Measurements from ENCODE around the gene STAB1. TPM values are rescaled to one million over a fixed set of nuclear protein-coding genes. Genes with fewer than 3 reads are reported as not detected.

The STAB1 gene
- total and polyA plus RNA-seq, 8 donors: 8.2 to 140 (median 50.5) TPM

- Histone ChIP-seq H3K36me3 (no peaks in the 10 kb centered on the region), H3K9me3 (no peaks in the 10 kb centered on the region), H3K4me1 (peaks cover 1 to 14% (median 8%) of the 10 kb centered on the region in 3 donors), H3K27me3 (no peaks in the 10 kb centered on the region), H3K4me3 (peak within 1 kb of the TSS; percentile 19 to 57 (median 43)), H3K27ac (peak within 1 kb of the TSS in 2 of 4 donors; percentile 22 to 39)
- DNase-seq: peak; percentile 39 to 85 (median 64)
- intact Hi-C loops (cut with DNase I): no loop called here
- FAIRE-seq: no peak
- TF ChIP-seq, protein P1, sequence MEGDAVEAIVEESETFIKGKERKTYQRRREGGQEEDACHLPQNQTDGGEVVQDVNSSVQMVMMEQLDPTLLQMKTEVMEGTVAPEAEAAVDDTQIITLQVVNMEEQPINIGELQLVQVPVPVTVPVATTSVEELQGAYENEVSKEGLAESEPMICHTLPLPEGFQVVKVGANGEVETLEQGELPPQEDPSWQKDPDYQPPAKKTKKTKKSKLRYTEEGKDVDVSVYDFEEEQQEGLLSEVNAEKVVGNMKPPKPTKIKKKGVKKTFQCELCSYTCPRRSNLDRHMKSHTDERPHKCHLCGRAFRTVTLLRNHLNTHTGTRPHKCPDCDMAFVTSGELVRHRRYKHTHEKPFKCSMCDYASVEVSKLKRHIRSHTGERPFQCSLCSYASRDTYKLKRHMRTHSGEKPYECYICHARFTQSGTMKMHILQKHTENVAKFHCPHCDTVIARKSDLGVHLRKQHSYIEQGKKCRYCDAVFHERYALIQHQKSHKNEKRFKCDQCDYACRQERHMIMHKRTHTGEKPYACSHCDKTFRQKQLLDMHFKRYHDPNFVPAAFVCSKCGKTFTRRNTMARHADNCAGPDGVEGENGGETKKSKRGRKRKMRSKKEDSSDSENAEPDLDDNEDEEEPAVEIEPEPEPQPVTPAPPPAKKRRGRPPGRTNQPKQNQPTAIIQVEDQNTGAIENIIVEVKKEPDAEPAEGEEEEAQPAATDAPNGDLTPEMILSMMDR (IDR thresholded peaks at IDR 0.05): no peak
- ATAC-seq: peak; percentile 9 to 47 (median 40)
- WGBS, 2 donors: 3 to 7% methylated on average over 14 to 91 of the region's 91 CpGs
These were observed 38.6 kb downstream of the STAB1 start, which contains the start of gene NT5DC2 for GRCh38 chr3:52533623-52534280. TSS of gene NT5DC2 (minus strand) at chr3:52533857. CDS start at chr3:52533737, 120 bp downstream.

DNA sequence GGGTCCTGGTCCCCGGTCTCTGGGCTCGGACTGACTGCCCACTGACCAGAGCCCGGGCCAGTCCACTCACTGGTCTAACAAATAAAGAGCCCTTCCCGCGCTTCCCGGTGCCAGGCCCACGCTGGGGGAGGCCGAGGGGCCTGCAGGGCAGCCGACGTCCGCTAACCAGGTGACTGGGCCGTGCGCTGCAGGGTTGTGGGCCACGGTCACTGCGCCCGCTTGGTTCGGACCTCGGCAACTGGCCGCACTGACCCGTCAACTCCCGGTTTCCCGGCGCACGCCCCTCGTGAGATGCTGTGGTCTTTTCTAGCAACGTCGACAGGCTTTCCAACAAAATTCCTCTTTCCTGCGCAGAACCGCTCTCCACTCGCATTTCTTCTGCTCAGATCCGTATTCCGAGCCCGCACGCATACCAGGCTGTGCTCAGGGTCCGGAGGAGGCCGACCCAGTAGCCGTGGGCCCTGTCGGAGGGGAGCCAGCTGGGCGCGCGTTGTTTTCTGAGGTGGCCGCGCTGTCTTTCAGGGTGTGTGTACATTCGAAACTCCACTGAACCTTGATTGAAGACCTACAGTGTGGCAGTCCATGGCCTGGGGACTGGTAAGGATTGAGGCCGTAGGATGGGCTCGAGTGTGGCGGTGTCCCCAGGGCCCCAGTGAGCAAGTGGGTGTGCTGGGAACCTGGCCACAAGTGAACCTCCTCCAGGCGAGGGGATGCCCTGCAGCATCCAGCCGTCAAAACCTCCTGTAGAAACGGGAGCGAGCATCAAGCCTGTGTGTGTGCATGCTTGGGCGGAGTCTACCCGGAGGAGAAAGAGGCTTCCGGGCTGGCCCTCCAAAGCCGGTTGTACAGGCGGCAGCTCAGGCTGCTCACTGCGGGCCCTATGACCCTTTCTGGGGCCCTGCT is 39.4 kb downstream of the STAB1 start:
- FAIRE-seq: no peak
- Histone ChIP-seq H3K4me3 (peak overlapping the region; percentile 19 to 57 (median 41)), H3K36me3 (no peaks in the 10 kb centered on the region), H3K9me3 (no peaks in the 10 kb centered on the region), H3K27ac (peak overlapping the region in 2 of 4 donors; percentile 22 to 39), H3K27me3 (no peaks in the 10 kb centered on the region), H3K4me1 (peaks cover 8 to 19% (median 12%) of the 10 kb centered on the region in 3 donors)
- no peak for ATAC-seq
- DNase-seq: peak in 5 of 6 donors; percentile 26 to 61 (median 48)
- intact Hi-C loops (cut with DNase I): no loop called here
- whole genome bisulfite sequencing, 2 donors: 74 to 76% methylated on average over 55 to 57 of the region's 57 CpGs
- TF ChIP-seq, protein P1 (IDR thresholded peaks at IDR 0.05): no peak

- Histone ChIP-seq H3K4me1 (peaks cover 12 to 25% (median 13%) of the 10 kb centered on the region in 3 donors), H3K9me3 (no peaks in the 10 kb centered on the region), H3K27me3 (no peaks in the 10 kb centered on the region), H3K27ac (peak overlapping the region in 1 of 4 donors; percentile 1), H3K4me3 (peak overlapping the region in 2 of 4 donors; percentile 59 to 65), H3K36me3 (no peaks in the 10 kb centered on the region)
- intact Hi-C loops (cut with DNase I): no loop called here
- DNase-seq (peak in 3 of 6 donors; percentile 17 to 38 (median 22)), FAIRE-seq (no peak), ATAC-seq (no peak)
- 87 to 90% methylated on average over 19 of the region's 19 CpGs for WGBS, 2 donors
- TF ChIP-seq, protein P1 (IDR thresholded peaks at IDR 0.05): no peak
These were observed 40.4 kb downstream of the STAB1 start for GRCh38 chr3:52535411-52536111.

DNA sequence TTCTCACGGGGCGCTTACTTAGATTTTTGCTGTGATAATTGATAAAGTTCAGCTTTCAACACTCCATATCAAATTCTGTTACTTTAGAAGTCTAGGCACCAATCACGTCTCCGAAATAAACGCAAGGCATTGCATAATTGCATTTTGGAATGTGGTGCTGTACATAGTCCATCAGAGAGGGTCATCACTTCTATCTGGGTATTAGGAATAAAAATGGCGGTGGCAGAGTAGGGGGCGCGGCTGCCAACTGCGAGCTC is 40.9 kb downstream of the STAB1 start:
- H3K4me3 ChIP-seq: peak overlapping the region in 2 of 4 donors; percentile 59 to 65
- TF ChIP-seq, protein P1 (IDR thresholded peaks at IDR 0.05): no peak
- no peaks in the 10 kb centered on the region for H3K36me3 ChIP-seq
- intact Hi-C loops (cut with DNase I): no loop called here
- H3K9me3 ChIP-seq: no peaks in the 10 kb centered on the region
- ATAC-seq (no peak), FAIRE-seq (no peak), DNase-seq (no peak)
- no peaks in the 10 kb centered on the region for H3K27me3 ChIP-seq
- H3K4me1 ChIP-seq: peaks cover 12 to 25% (median 13%) of the 10 kb centered on the region in 3 donors
- H3K27ac ChIP-seq: peak overlapping the region in 1 of 4 donors; percentile 1
- WGBS, 2 donors: 6 to 8% methylated on average over 9 of the region's 9 CpGs
